Measurements from ENCODE around the gene NIPAL3.
"Not testable (repeated sequence)": the region's sequence is repeated elsewhere in the genome, so short reads cannot be mapped to it uniquely, and the experiment has no call there.

Gene NIPAL3

DNA sequence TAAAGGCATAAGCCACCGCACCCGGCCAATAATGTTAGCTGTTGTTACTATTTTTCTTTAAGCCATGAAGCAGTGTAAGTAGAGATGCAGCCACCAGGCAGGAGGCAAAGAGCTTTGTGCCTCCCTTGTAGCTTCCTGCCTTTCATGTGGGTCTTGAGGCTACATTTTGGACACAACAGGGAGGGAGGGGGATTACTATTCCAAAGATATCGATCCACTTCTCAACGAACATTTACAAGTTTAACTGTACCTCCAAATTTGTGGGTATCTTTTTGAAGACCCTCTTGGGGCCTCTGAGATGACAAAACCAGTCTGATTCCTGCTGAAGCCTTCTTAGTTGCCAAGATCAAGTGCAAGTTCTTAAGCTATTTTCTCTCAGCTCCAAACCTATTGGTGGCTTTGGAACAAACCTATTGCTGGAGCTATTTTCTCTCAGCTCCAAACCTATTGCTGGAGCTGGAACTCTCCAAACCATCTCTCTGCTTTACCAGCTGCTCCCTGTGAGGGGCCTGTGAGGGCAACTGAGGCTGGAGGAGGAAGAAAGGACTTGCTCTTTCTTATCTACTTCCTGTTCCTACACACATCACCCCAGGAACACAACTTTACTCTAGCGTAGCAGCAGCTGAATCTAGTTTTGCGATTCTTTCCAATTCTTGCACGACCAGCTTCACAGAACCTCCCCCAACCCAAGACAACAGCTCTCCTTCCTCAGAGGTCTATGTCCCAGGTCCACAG lies 70.9 kb downstream of the NIPAL3 start:
- Histone ChIP-seq H3K9ac (ENCODE audit: low read depth, low read length) (no peak overlapping the region), H3K4me1 (ENCODE audit: control insufficient read depth, insufficient read depth, low read length) (peaks cover under 1% of the 10 kb centered on the region)

DNA sequence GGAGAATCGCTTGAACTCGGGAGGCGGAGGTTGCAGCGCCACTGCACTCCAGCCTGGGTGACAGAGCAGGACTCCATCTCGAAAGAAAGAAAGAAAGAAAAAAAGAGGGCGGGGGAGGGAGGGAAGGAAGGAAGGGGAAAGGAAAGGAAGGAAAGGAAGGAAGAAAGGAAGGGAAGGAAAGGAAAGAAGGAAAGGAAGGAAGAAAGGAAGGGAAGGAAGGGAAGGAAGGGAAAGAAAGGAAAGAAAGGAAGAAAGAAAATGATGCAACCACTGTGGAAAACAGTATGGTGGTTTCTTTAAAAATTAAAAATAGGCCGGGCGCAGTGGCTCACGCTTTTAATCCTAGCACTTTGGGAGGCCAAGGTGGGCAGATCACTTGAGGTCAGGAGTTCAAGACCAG lies 71.9 kb downstream of the NIPAL3 start:
- H3K9ac ChIP-seq (ENCODE audit: low read depth, low read length): no peak overlapping the region
- no peaks in the 10 kb centered on the region for H3K27me3 ChIP-seq (ENCODE audit: control insufficient read depth, insufficient read depth, low read length)
- H3K4me1 ChIP-seq (ENCODE audit: control insufficient read depth, insufficient read depth, low read length): no peaks in the 10 kb centered on the region
- peaks cover 3% of the 10 kb centered on the region for H3K9me3 ChIP-seq (ENCODE audit: control insufficient read depth, insufficient read depth, low read length)
- no peaks in the 10 kb centered on the region for H3K36me3 ChIP-seq (ENCODE audit: control insufficient read depth, insufficient read depth, low read length)
- no peak overlapping the region for H3K4me3 ChIP-seq (ENCODE audit: low read depth, low read length)

More for the DNA sequence above, 70.9 kb downstream of the NIPAL3 start:
- peaks cover 3% of the 10 kb centered on the region for H3K9me3 ChIP-seq (ENCODE audit: control insufficient read depth, insufficient read depth, low read length)
- no peak overlapping the region for H3K4me3 ChIP-seq (ENCODE audit: low read depth, low read length)
- no peaks in the 10 kb centered on the region for H3K27me3 ChIP-seq (ENCODE audit: control insufficient read depth, insufficient read depth, low read length)
- no peaks in the 10 kb centered on the region for H3K36me3 ChIP-seq (ENCODE audit: control insufficient read depth, insufficient read depth, low read length)

DNA sequence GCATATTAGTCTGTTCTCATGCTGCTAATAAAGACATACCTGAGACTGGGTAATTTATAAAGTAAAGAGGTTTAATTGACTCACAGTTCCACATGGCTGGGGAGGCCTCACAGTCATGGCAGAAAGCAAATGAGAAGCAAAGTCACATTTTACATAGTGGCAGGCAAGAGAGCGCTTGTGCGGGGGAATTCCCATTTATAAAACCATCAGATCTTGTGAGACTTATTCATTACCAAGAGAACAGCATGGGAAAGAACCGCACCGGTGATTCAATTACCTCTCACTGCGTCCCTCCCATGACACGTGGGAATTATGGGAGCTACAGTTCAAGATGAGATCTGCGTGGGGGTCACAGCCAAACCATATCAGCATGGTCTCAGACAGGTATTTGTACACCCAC lies 72.6 kb downstream of the NIPAL3 start:
- H3K9me3 ChIP-seq (ENCODE audit: control insufficient read depth, insufficient read depth, low read length); H3K4me1 ChIP-seq (ENCODE audit: control insufficient read depth, insufficient read depth, low read length); H3K9ac ChIP-seq (ENCODE audit: low read depth, low read length); H3K27me3 ChIP-seq (ENCODE audit: control insufficient read depth, insufficient read depth, low read length); H3K4me3 ChIP-seq (ENCODE audit: low read depth, low read length); H3K36me3 ChIP-seq (ENCODE audit: control insufficient read depth, insufficient read depth, low read length): not testable (repeated sequence)

DNA sequence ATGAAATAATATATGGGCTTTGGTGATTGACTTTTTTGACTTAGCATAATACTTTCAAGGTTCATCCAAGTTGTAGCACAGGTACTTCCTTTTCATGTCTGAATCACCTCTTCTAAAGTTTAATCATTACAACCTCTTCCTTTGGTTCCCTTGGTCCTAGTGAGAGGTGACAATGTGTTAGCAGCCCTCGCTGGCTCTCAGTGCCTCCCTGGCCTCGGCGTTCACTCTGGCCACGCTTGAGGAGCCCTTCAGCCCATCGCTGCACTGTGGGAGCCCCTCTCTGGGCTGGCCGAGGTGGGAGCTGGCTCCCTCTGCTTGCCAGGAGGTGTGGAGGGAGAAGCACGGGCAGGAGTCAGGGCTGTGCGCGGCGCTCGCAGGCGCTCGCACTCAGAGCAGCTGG lies 74.1 kb downstream of the NIPAL3 start:
- Histone ChIP-seq H3K9ac (ENCODE audit: low read depth, low read length) (no peak overlapping the region), H3K27me3 (ENCODE audit: control insufficient read depth, insufficient read depth, low read length) (no peaks in the 10 kb centered on the region), H3K9me3 (ENCODE audit: control insufficient read depth, insufficient read depth, low read length) (peaks cover 3% of the 10 kb centered on the region), H3K4me1 (ENCODE audit: control insufficient read depth, insufficient read depth, low read length) (no peaks in the 10 kb centered on the region), H3K4me3 (ENCODE audit: low read depth, low read length) (no peak overlapping the region), H3K36me3 (ENCODE audit: control insufficient read depth, insufficient read depth, low read length) (no peaks in the 10 kb centered on the region)

DNA sequence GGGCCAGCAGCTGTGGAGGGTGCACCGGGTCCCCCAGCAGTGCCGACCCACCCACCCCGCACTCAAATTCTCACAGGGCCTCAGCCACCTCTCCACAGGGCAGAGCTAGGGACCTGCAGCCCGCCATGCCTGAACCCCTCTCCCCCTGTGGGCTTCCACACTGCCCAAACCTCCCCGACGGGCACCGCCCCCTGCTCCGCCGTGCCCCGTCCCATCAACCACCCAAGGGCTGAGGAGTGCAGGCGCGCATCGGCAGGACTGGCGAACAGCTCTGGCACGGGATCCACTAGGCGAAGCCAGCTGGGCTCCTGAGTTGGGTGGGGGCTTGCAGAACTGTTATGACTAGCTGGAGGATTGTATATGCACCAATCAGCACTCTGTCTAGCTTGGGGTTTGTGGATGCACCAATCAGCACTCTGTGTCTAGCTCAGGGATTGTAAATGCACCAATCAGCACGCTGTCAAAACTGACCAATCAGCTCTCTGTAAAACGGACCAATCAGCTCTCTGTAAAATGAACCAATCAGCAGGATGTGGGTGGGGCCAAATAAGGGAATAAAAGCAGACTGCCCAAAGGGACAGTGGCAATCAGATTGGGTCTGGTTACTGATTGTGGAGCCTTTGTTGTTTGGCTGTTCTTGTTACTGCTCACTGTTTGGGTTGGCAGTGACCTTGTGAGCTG lies 74.6 kb downstream of the NIPAL3 start:
- Histone ChIP-seq H3K4me1 (ENCODE audit: control insufficient read depth, insufficient read depth, low read length) (no peaks in the 10 kb centered on the region), H3K9me3 (ENCODE audit: control insufficient read depth, insufficient read depth, low read length) (peaks cover 3% of the 10 kb centered on the region), H3K27me3 (ENCODE audit: control insufficient read depth, insufficient read depth, low read length) (no peaks in the 10 kb centered on the region), H3K4me3 (ENCODE audit: low read depth, low read length) (no peak overlapping the region), H3K9ac (ENCODE audit: low read depth, low read length) (no peak overlapping the region), H3K36me3 (ENCODE audit: control insufficient read depth, insufficient read depth, low read length) (no peaks in the 10 kb centered on the region)

DNA sequence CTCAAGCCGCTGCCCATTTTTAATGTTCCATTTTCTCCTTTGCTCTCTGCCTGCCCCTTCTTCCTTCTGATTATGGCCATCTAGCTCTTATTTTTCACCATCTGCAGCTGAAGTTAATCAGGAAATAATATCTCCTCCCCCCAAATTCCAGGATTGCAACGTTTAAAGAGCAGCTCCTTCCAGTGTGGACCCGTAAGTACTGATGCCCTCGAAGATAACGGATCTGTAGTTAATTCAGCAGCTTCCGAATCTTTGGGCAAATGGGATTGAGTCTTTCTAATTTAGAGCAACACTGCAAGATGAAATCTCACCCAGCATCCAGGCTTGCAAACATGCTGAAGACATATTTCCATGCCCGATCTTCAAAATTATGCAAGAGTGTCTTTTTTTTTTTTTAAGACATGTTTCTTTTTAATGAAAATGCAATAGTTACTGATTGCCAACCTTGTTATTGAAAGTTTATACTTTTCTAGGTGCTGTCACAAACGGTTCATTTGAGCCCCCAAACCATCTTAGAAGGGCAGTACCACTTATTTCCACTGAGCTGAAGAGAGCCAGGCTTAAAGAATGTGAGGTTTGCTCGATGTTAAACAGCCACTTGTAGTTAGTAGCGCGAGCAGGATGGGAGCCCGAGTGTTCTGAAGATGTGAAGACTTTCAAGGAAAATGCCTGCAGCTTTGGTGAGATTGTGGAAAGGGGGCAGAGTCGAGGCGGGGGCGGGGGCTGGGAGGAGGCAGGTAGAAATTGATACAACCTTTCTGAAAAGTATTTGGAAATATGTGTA lies 76.2 kb downstream of the NIPAL3 start:
- Histone ChIP-seq H3K9me3 (ENCODE audit: control insufficient read depth, insufficient read depth, low read length) (peaks cover 3% of the 10 kb centered on the region), H3K36me3 (ENCODE audit: control insufficient read depth, insufficient read depth, low read length) (no peaks in the 10 kb centered on the region), H3K4me3 (ENCODE audit: low read depth, low read length) (no peak overlapping the region), H3K9ac (ENCODE audit: low read depth, low read length) (no peak overlapping the region), H3K27me3 (ENCODE audit: control insufficient read depth, insufficient read depth, low read length) (no peaks in the 10 kb centered on the region), H3K4me1 (ENCODE audit: control insufficient read depth, insufficient read depth, low read length) (no peaks in the 10 kb centered on the region)

DNA sequence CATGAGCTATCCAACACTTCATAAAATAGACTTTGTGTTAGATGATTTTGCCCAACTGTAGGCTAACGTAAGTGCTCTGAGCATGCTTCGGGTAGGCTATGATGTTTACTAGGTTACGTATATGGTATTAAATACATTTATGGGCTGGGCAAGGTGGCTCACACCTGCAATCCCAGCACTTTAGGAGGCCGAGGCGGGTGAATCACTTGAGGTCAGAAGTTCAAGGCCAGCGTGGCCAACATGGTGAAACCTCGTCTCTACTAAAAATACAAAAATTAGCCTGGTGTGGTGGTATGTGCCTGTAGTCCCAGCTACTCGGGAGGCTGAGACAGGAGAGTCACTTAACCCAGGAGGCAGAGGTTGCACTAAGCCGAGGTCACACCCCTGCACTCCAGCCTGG lies 77.3 kb downstream of the NIPAL3 start:
- H3K9ac ChIP-seq (ENCODE audit: low read depth, low read length); H3K27me3 ChIP-seq (ENCODE audit: control insufficient read depth, insufficient read depth, low read length); H3K9me3 ChIP-seq (ENCODE audit: control insufficient read depth, insufficient read depth, low read length); H3K4me3 ChIP-seq (ENCODE audit: low read depth, low read length); H3K36me3 ChIP-seq (ENCODE audit: control insufficient read depth, insufficient read depth, low read length); H3K4me1 ChIP-seq (ENCODE audit: control insufficient read depth, insufficient read depth, low read length): not testable (repeated sequence)

DNA sequence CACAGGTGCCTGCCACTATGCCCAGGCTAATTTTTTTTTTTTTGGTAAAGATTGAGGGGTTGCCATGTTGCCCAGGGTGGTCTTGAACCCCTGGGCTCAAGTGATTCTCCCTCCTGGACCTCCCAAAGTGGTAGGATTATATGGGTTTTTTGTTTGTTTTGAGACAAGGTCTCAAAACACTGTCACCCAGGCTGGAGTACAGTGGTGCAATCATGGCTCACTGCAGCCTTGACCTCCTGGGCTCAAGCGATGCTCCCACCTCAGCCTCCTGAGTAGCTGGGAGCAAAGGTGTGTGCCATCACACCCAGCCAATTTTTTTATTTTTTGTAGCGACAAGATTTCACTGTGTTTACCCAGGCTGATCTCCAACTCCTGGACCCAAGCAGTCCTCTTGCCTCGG lies 78.2 kb downstream of the NIPAL3 start:
- Histone ChIP-seq H3K27me3 (ENCODE audit: control insufficient read depth, insufficient read depth, low read length) (no peaks in the 10 kb centered on the region), H3K4me1 (ENCODE audit: control insufficient read depth, insufficient read depth, low read length) (no peaks in the 10 kb centered on the region), H3K4me3 (ENCODE audit: low read depth, low read length) (no peak overlapping the region), H3K36me3 (ENCODE audit: control insufficient read depth, insufficient read depth, low read length) (no peaks in the 10 kb centered on the region), H3K9me3 (ENCODE audit: control insufficient read depth, insufficient read depth, low read length) (peaks cover 3% of the 10 kb centered on the region), H3K9ac (ENCODE audit: low read depth, low read length) (no peak overlapping the region)

DNA sequence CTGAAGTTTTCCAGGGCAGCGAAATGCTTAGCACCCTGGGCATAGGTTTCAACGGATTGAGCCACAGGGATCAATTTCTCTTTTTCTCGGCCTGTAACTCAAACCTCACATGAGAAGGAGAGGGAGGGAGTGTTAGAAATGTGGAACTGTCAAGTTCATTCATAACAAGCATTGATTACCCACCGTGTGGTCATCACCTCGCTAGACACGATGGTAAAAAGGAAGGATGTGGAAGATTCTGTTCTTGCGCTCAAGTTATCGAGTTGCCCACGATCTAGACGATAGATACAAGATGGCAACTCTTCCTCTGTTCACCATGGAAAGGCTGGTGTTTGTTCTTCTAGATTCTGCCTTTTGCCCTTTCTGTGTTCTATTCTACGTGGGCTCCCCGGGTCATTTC lies 83.0 kb downstream of the NIPAL3 start:
- Histone ChIP-seq H3K9me3 (ENCODE audit: control insufficient read depth, insufficient read depth, low read length) (no peaks in the 10 kb centered on the region), H3K9ac (ENCODE audit: low read depth, low read length) (no peak overlapping the region), H3K27me3 (ENCODE audit: control insufficient read depth, insufficient read depth, low read length) (no peaks in the 10 kb centered on the region), H3K4me1 (ENCODE audit: control insufficient read depth, insufficient read depth, low read length) (no peaks in the 10 kb centered on the region), H3K36me3 (ENCODE audit: control insufficient read depth, insufficient read depth, low read length) (no peaks in the 10 kb centered on the region), H3K4me3 (ENCODE audit: low read depth, low read length) (no peak overlapping the region)

DNA sequence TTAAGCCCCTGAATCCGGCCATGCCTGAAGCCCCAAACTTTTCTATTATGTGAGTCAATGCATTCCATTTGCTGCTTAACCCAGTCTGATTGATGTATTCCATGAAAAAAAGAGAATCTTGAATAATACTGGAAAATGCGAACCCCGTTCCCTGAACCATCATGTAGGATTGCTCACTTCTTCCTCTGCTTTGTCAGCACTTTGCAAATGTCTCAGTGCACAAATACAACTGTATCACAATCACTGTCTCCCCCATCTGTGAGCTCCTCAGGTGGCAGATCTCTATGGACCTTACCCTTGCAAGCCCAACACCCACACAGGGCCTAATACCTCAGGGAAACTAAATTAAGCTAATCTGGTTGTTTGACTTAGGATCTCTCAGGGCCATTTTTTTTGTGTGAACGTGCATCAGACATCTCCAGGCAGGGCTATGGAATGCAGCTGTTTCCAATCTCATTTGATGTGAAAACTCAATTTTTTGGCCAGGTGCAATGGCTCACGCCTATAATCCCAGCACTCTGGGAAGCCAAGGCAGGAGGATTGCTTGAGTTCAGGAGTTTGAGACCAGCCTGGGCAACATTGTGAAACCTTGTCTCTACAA lies 84.9 kb downstream of the NIPAL3 start:
- H3K9me3 ChIP-seq (ENCODE audit: control insufficient read depth, insufficient read depth, low read length): no peaks in the 10 kb centered on the region
- H3K4me3 ChIP-seq (ENCODE audit: low read depth, low read length): no peak overlapping the region
- H3K9ac ChIP-seq (ENCODE audit: low read depth, low read length): no peak overlapping the region
- H3K36me3 ChIP-seq (ENCODE audit: control insufficient read depth, insufficient read depth, low read length): no peaks in the 10 kb centered on the region
- H3K27me3 ChIP-seq (ENCODE audit: control insufficient read depth, insufficient read depth, low read length): no peaks in the 10 kb centered on the region
- H3K4me1 ChIP-seq (ENCODE audit: control insufficient read depth, insufficient read depth, low read length): peaks cover 7% of the 10 kb centered on the region

DNA sequence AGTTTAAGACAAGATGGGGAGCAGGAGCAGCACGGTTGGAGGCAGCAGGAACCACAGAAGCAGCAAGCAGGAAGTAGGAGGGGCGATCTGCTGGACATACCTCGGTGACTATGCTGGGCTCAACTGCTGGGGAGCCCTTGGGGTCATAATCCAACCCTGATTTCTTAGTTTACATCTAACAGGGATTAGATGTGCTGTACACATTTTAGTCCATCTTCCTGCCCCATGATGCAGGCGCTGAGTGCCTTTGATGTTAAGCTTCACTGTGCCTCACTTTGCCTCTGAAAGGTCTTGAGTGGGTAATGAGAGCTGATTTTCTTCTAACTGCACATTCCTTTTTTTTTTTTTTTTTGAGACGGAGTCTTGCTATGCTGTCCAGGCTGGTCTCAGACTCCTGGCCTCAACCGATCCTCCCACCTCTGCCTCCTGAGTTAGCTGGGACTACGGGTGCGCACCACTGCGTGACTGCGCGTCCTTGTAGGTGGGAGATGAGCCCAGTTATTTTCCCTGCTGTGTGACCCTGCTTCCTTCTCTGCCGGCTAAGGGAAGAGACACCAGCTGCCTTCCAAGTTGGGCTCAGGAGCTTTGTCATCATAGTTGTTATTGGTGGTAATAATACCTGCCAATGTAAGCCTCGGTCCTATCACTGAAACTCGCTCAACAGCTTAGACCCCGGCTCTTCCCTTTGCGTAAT lies 85.9 kb downstream of the NIPAL3 start:
- H3K4me1 ChIP-seq (ENCODE audit: control insufficient read depth, insufficient read depth, low read length): peaks cover 7% of the 10 kb centered on the region
- H3K4me3 ChIP-seq (ENCODE audit: low read depth, low read length): peak overlapping the region; percentile 86
- no peaks in the 10 kb centered on the region for H3K9me3 ChIP-seq (ENCODE audit: control insufficient read depth, insufficient read depth, low read length)
- no peaks in the 10 kb centered on the region for H3K36me3 ChIP-seq (ENCODE audit: control insufficient read depth, insufficient read depth, low read length)
- peak overlapping the region; percentile 6 for H3K9ac ChIP-seq (ENCODE audit: low read depth, low read length)
- no peaks in the 10 kb centered on the region for H3K27me3 ChIP-seq (ENCODE audit: control insufficient read depth, insufficient read depth, low read length)
